ENCODE measurements around the gene GALK1.
A peak's percentile ranks its signal among the peaks of the same experiment; 100 is the strongest.
"Not testable (repeated sequence)": the region's sequence is repeated elsewhere in the genome, so short reads cannot be mapped to it uniquely, and the experiment has no call there.

The GALK1 gene

GRCh38 chr17:75759978-75760640 lies 4.9 kb downstream of the GALK1 start:
- WGBS, 2 donors (ENCODE audit: extremely low coverage in 2 of 2, insufficient read length in 2 of 2, insufficient replicate concordance in 1 of 2): no CpG with 5 or more reads among the region's 6 CpGs

DNA sequence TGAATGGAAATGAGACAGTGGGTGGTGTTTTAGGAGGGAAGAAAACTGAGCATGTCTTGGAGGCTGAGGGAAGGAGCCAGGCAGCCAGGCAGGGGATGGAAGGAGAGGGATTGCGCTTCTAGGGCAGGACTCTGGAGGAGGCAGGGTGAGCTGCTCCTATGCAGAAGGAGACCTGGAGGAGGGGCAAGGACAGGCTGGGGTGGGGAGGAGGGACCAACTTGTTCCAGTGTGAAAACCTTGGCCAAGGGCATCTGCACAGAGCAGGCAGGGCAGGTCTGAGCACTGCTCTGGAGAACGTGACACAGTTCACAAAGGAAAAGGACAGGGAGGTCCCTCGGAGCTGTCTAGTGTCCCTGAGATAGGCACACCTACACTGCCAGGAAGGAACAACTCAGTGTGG lies 5.5 kb downstream of the GALK1 start:
- Histone ChIP-seq H3K4me3 (ENCODE audit: low read length in 2 of 2) (peak overlapping the region in 1 of 2 donors; percentile 27), H2BK15ac (ENCODE audit: low read length) (no peak overlapping the region), H3K36me3 (replicated peaks in 1 of 2; ENCODE audit: control insufficient read depth in 2 of 2, insufficient read depth in 2 of 2, low read length in 2 of 2) (no peaks in the 10 kb centered on the region), H2AK5ac (ENCODE audit: low read depth, low read length) (peak overlapping the region; percentile 40), H3K4me1 (ENCODE audit: control insufficient read depth in 2 of 2, insufficient read depth in 1 of 2, low read depth in 1 of 2, low read length in 2 of 2) (peaks cover 5 to 6% of the 10 kb centered on the region in 2 donors), H3K18ac (ENCODE audit: low read length) (no peak overlapping the region), H3K14ac (ENCODE audit: low read length) (no peak overlapping the region), H2BK120ac (ENCODE audit: low read depth, low read length) (no peak overlapping the region), H2BK5ac (ENCODE audit: low read length) (no peak overlapping the region), H2BK12ac (ENCODE audit: low read length) (no peak overlapping the region), H4K91ac (ENCODE audit: low read depth, low read length, poor library complexity) (no peak overlapping the region), H3K9ac (ENCODE audit: low read depth, low read length, poor library complexity) (peak overlapping the region; percentile 30), H2AFZ (ENCODE audit: low read length) (no peak overlapping the region), H3K27me3 (ENCODE audit: control insufficient read depth in 3 of 3, insufficient read depth in 3 of 3, low read depth in 1 of 3, low read length in 3 of 3) (peaks cover 0 to 3% (median 0%) of the 10 kb centered on the region in 3 experiments), H4K8ac (ENCODE audit: low read depth, low read length) (no peak overlapping the region), H3K23ac (ENCODE audit: low read depth, low read length, poor library complexity) (no peak overlapping the region), H3K79me1 (ENCODE audit: low read depth, low read length) (peaks cover 3% of the 10 kb centered on the region), H3K4me2 (ENCODE audit: insufficient read depth, low read length, poor library complexity, severe bottlenecking) (no peak overlapping the region), H3K9me3 (replicated peaks in 1 of 2; ENCODE audit: control insufficient read depth in 2 of 2, insufficient read depth in 1 of 2, low read depth in 1 of 2, low read length in 2 of 2) (no peaks in the 10 kb centered on the region), H3K27ac (replicated peaks; ENCODE audit: low read length) (no peak overlapping the region), H3K4ac (ENCODE audit: low read length) (no peak overlapping the region)
- no peak for DNase-seq (ENCODE audit: low spot score)
- no CpG with 5 or more reads among the region's 3 CpGs for WGBS, 2 donors (ENCODE audit: extremely low coverage in 2 of 2, insufficient read length in 2 of 2, insufficient replicate concordance in 1 of 2)

More at GRCh38 chr17:75759978-75760640, 4.9 kb downstream of the GALK1 start:
- H4K91ac ChIP-seq (ENCODE audit: low read depth, low read length, poor library complexity); H2AK5ac ChIP-seq (ENCODE audit: low read depth, low read length); H2BK120ac ChIP-seq (ENCODE audit: low read depth, low read length); H3K9me3 ChIP-seq (replicated peaks in 1 of 2; ENCODE audit: control insufficient read depth in 2 of 2, insufficient read depth in 1 of 2, low read depth in 1 of 2, low read length in 2 of 2); H3K4me2 ChIP-seq (ENCODE audit: insufficient read depth, low read length, poor library complexity, severe bottlenecking); H4K8ac ChIP-seq (ENCODE audit: low read depth, low read length); H3K18ac ChIP-seq (ENCODE audit: low read length); H3K23ac ChIP-seq (ENCODE audit: low read depth, low read length, poor library complexity); H2BK15ac ChIP-seq (ENCODE audit: low read length); H3K27me3 ChIP-seq (ENCODE audit: control insufficient read depth in 3 of 3, insufficient read depth in 3 of 3, low read depth in 1 of 3, low read length in 3 of 3); H3K14ac ChIP-seq (ENCODE audit: low read length); H3K36me3 ChIP-seq (replicated peaks in 1 of 2; ENCODE audit: control insufficient read depth in 2 of 2, insufficient read depth in 2 of 2, low read length in 2 of 2); H3K4ac ChIP-seq (ENCODE audit: low read length); H3K79me1 ChIP-seq (ENCODE audit: low read depth, low read length); H3K4me3 ChIP-seq (ENCODE audit: low read length in 2 of 2); H2BK12ac ChIP-seq (ENCODE audit: low read length); H2AFZ ChIP-seq (ENCODE audit: low read length); H2BK5ac ChIP-seq (ENCODE audit: low read length); H3K27ac ChIP-seq (replicated peaks; ENCODE audit: low read length); DNase-seq (ENCODE audit: low spot score); H3K4me1 ChIP-seq (ENCODE audit: control insufficient read depth in 2 of 2, insufficient read depth in 1 of 2, low read depth in 1 of 2, low read length in 2 of 2); H3K9ac ChIP-seq (ENCODE audit: low read depth, low read length, poor library complexity): not testable (repeated sequence)

DNA sequence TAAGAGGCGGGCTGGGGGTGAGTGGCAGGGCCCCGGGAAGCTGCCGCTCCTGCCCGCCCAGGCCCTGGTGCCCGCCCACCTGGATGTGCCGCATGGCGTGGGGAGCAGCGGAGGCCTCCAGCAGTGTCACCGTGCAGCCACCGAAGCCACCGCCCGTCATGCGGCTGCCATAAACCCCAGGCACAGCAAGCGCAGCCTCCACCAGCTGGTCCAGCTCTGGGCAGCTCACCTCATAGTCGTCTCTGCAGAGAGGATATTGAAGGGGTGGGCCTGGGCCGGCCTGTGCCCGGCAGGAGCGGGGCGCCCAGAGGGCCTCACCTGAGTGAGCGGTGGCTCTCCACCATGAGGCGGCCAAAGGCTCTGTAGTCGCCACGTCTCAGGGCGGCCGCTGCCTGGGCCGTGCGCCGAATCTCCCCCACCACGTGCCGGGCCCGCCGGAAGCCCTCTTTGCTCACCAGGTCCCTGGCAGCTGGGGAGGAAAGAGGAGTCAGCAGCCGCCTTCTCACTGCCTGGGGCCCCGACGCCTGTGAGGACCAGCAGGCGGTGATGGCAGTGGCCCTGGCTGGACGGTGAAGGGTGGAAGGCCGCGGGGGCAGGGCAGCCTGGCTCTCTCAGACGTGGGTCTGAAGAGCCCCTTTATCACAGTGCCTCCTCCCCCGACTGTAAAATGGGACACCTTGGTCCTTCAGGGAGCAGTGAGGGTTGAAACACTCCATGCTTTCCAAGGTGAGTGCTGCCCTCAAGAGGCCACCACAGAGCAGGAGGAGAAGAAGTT lies 6.7 kb downstream of the GALK1 start:
- H3K27ac ChIP-seq (replicated peaks; ENCODE audit: low read length): no peak overlapping the region
- peak overlapping the region; percentile 31 for H3K23ac ChIP-seq (ENCODE audit: low read depth, low read length, poor library complexity)
- no peak overlapping the region for H4K91ac ChIP-seq (ENCODE audit: low read depth, low read length, poor library complexity)
- peak overlapping the region; percentile 4 for H3K9ac ChIP-seq (ENCODE audit: low read depth, low read length, poor library complexity)
- H2BK12ac ChIP-seq (ENCODE audit: low read length): no peak overlapping the region
- no peak overlapping the region for H3K4me2 ChIP-seq (ENCODE audit: insufficient read depth, low read length, poor library complexity, severe bottlenecking)
- no peaks in the 10 kb centered on the region for H3K9me3 ChIP-seq (replicated peaks in 1 of 2; ENCODE audit: control insufficient read depth in 2 of 2, insufficient read depth in 1 of 2, low read depth in 1 of 2, low read length in 2 of 2)
- peaks cover 3% of the 10 kb centered on the region for H3K79me1 ChIP-seq (ENCODE audit: low read depth, low read length)
- no CpG with 5 or more reads among the region's 41 CpGs for WGBS, 2 donors (ENCODE audit: extremely low coverage in 2 of 2, insufficient read length in 2 of 2, insufficient replicate concordance in 1 of 2)
- H4K8ac ChIP-seq (ENCODE audit: low read depth, low read length): no peak overlapping the region
- H3K4ac ChIP-seq (ENCODE audit: low read length): peak overlapping the region; percentile 23
- no peak overlapping the region for H3K4me3 ChIP-seq (ENCODE audit: low read length in 2 of 2)
- H3K4me1 ChIP-seq (ENCODE audit: control insufficient read depth in 2 of 2, insufficient read depth in 1 of 2, low read depth in 1 of 2, low read length in 2 of 2): peaks cover 0 to 5% of the 10 kb centered on the region in 2 donors
- H2BK15ac ChIP-seq (ENCODE audit: low read length): no peak overlapping the region
- H3K14ac ChIP-seq (ENCODE audit: low read length): peak overlapping the region; percentile 38
- no peak for DNase-seq (ENCODE audit: low spot score)
- no peak overlapping the region for H3K18ac ChIP-seq (ENCODE audit: low read length)
- H2BK120ac ChIP-seq (ENCODE audit: low read depth, low read length): no peak overlapping the region
- no peak overlapping the region for H2AFZ ChIP-seq (ENCODE audit: low read length)
- H2AK5ac ChIP-seq (ENCODE audit: low read depth, low read length): no peak overlapping the region
- H2BK5ac ChIP-seq (ENCODE audit: low read length): peak overlapping the region; percentile 46
- no peaks in the 10 kb centered on the region for H3K36me3 ChIP-seq (replicated peaks in 1 of 2; ENCODE audit: control insufficient read depth in 2 of 2, insufficient read depth in 2 of 2, low read length in 2 of 2)
- peaks cover 0 to 7% (median 2%) of the 10 kb centered on the region in 3 experiments for H3K27me3 ChIP-seq (ENCODE audit: control insufficient read depth in 3 of 3, insufficient read depth in 3 of 3, low read depth in 1 of 3, low read length in 3 of 3)

DNA sequence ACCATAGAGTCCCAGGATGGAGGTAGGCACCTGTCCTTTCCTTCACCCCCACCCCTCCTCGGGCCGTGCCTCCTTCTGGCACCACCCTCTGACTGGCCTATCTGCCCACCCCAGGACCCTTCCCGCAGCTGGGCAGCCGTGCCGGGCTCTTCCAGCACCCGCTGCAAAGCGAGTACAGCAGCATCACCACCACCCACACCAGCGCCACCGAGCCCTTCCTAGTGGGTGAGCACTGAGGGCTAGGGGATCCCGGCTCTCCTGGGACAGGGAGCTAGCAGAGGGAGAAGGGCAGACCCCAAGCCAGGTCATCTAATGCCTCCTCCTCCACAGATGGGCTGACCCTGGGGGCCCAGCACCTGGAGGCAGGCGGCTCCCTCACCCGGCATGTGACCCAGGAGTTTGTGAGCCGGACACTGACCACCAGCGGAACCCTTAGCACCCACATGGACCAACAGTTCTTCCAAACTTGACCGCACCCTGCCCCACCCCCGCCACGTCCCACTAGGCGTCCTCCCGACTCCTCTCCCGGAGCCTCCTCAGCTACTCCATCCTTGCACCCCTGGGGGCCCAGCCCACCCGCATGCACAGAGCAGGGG lies 7.8 kb downstream of the GALK1 start:
- WGBS, 2 donors (ENCODE audit: extremely low coverage in 2 of 2, insufficient read length in 2 of 2, insufficient replicate concordance in 1 of 2): no CpG with 5 or more reads among the region's 21 CpGs
- H4K8ac ChIP-seq (ENCODE audit: low read depth, low read length): peak overlapping the region; percentile 86
- peaks cover 0 to 11% (median 2%) of the 10 kb centered on the region in 3 experiments for H3K27me3 ChIP-seq (ENCODE audit: control insufficient read depth in 3 of 3, insufficient read depth in 3 of 3, low read depth in 1 of 3, low read length in 3 of 3)

More for the DNA sequence above, 7.8 kb downstream of the GALK1 start:
- no peak overlapping the region for H2AFZ ChIP-seq (ENCODE audit: low read length)
- H2BK15ac ChIP-seq (ENCODE audit: low read length): no peak overlapping the region
- no peak overlapping the region for H3K4ac ChIP-seq (ENCODE audit: low read length)
- peaks cover 0 to 5% of the 10 kb centered on the region in 2 donors for H3K4me1 ChIP-seq (ENCODE audit: control insufficient read depth in 2 of 2, insufficient read depth in 1 of 2, low read depth in 1 of 2, low read length in 2 of 2)
- H3K18ac ChIP-seq (ENCODE audit: low read length): no peak overlapping the region
- H3K4me2 ChIP-seq (ENCODE audit: insufficient read depth, low read length, poor library complexity, severe bottlenecking): no peak overlapping the region
- H3K4me3 ChIP-seq (ENCODE audit: low read length in 2 of 2): no peak overlapping the region
- DNase-seq (ENCODE audit: low spot score): no peak
- H3K36me3 ChIP-seq (replicated peaks in 1 of 2; ENCODE audit: control insufficient read depth in 2 of 2, insufficient read depth in 2 of 2, low read length in 2 of 2): no peaks in the 10 kb centered on the region
- no peak overlapping the region for H2BK12ac ChIP-seq (ENCODE audit: low read length)
- peak overlapping the region; percentile 75 for H2BK5ac ChIP-seq (ENCODE audit: low read length)
- no peak overlapping the region for H4K91ac ChIP-seq (ENCODE audit: low read depth, low read length, poor library complexity)
- H3K9ac ChIP-seq (ENCODE audit: low read depth, low read length, poor library complexity): peak overlapping the region; percentile 44
- H3K9me3 ChIP-seq (replicated peaks in 1 of 2; ENCODE audit: control insufficient read depth in 2 of 2, insufficient read depth in 1 of 2, low read depth in 1 of 2, low read length in 2 of 2): no peaks in the 10 kb centered on the region
- H3K23ac ChIP-seq (ENCODE audit: low read depth, low read length, poor library complexity): peak overlapping the region; percentile 55
- H2BK120ac ChIP-seq (ENCODE audit: low read depth, low read length): no peak overlapping the region
- H3K79me1 ChIP-seq (ENCODE audit: low read depth, low read length): peaks cover 3% of the 10 kb centered on the region
- H3K14ac ChIP-seq (ENCODE audit: low read length): no peak overlapping the region
- H3K27ac ChIP-seq (replicated peaks; ENCODE audit: low read length): no peak overlapping the region
- H2AK5ac ChIP-seq (ENCODE audit: low read depth, low read length): no peak overlapping the region
